Measurements from ENCODE around the gene FAM47E. TPM values are rescaled to one million over a fixed set of nuclear protein-coding genes. Genes with fewer than 3 reads are reported as not detected.

Gene FAM47E
- total and polyA plus RNA-seq, 2 donors (not counting 3 experiments of a cell fraction or from before 2014, with no cell fraction given) = 0.11 TPM; not detected in 1

DNA sequence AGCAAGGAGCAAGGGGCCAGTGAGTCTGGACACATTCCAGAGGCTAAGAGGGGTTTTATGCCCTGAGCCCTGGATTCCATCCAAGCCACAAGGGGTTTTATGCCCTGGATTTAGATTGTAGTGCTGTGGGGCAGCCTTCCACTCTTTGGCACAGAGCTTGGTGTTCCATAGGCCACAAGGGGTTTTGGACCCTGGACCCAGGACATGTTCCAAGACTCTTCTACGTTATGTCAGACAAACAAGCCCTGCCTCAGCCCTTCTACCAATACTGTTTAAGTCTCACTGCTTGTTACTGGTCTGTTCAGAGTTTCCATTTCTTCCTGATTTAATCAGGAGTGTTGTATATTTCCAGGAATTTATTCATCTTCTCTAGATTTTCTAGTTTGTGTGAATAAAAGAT lies 25.1 kb upstream of the FAM47E start:
- Histone ChIP-seq H3K9me1 (replicated peaks; ENCODE audit: control insufficient read depth, extremely low read depth, insufficient read depth, low read length) (no peaks in the 10 kb centered on the region), H2AFZ (ENCODE audit: low read depth, low read length) (no peak overlapping the region), H3K9ac (replicated peaks; ENCODE audit: extremely low read depth, insufficient read depth, low read length) (no peak overlapping the region), H3K4me3 (replicated peaks in 1 of 3; ENCODE audit: insufficient read depth in 1 of 3, low read depth in 1 of 3, low read length in 3 of 3) (no peak overlapping the region), H3K79me2 (ENCODE audit: control insufficient read depth, insufficient read depth, low read length) (no peaks in the 10 kb centered on the region), H3K27me3 (ENCODE audit: control insufficient read depth in 2 of 2, insufficient read depth in 2 of 2, low read length in 2 of 2) (peaks cover 6 to 18% of the 10 kb centered on the region in 2 experiments), H3K36me3 (ENCODE audit: control insufficient read depth in 2 of 2, extremely low read depth in 1 of 2, insufficient read depth in 2 of 2, low read length in 2 of 2) (no peaks in the 10 kb centered on the region), H3K4me1 (ENCODE audit: control insufficient read depth, extremely low read depth, insufficient read depth, low read length) (no peaks in the 10 kb centered on the region), H3K4me2 (ENCODE audit: insufficient read depth, low read length) (no peak overlapping the region), H4K20me1 (replicated peaks; ENCODE audit: control insufficient read depth, extremely low read depth, insufficient read depth, low read length) (no peaks in the 10 kb centered on the region), H3K9me3 (replicated peaks; ENCODE audit: control insufficient read depth, insufficient read depth, low read length) (no peaks in the 10 kb centered on the region), H3K27ac (ENCODE audit: insufficient read depth, low read depth, low read length) (no peak overlapping the region)
- intact Hi-C loops (cut with micrococcal nuclease) (no loop called here), dilution Hi-C loops (cut with MboI; ENCODE audit: extremely low pct_ligation_motif_present, low sequenced_read_pairs) (no loop called here)
- no peak for TF ChIP-seq MYC (IDR thresholded peaks at IDR 0.05; ENCODE audit: low read depth, low read length)
- no peak for TF ChIP-seq POLR2AphosphoS5 (IDR thresholded peaks at IDR 0.05; ENCODE audit: insufficient read depth, low read depth, low read length)
- no peak for TF ChIP-seq FOS (IDR thresholded peaks at IDR 0.05; ENCODE audit: borderline replicate concordance, insufficient read depth, low read length)
- TF ChIP-seq EZH2 (IDR thresholded peaks at IDR 0.05; ENCODE audit: borderline replicate concordance, low read depth, low read length, severe bottlenecking) = no peak
- TF ChIP-seq JUN (IDR thresholded peaks at IDR 0.05; ENCODE audit: borderline replicate concordance, insufficient read depth, insufficient read length, low read depth) = no peak
- TF ChIP-seq, protein P1, sequence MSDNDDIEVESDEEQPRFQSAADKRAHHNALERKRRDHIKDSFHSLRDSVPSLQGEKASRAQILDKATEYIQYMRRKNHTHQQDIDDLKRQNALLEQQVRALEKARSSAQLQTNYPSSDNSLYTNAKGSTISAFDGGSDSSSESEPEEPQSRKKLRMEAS (IDR thresholded peaks at IDR 0.05; ENCODE audit: insufficient read depth, insufficient read length) = no peak
- TF ChIP-seq, protein P2, sequence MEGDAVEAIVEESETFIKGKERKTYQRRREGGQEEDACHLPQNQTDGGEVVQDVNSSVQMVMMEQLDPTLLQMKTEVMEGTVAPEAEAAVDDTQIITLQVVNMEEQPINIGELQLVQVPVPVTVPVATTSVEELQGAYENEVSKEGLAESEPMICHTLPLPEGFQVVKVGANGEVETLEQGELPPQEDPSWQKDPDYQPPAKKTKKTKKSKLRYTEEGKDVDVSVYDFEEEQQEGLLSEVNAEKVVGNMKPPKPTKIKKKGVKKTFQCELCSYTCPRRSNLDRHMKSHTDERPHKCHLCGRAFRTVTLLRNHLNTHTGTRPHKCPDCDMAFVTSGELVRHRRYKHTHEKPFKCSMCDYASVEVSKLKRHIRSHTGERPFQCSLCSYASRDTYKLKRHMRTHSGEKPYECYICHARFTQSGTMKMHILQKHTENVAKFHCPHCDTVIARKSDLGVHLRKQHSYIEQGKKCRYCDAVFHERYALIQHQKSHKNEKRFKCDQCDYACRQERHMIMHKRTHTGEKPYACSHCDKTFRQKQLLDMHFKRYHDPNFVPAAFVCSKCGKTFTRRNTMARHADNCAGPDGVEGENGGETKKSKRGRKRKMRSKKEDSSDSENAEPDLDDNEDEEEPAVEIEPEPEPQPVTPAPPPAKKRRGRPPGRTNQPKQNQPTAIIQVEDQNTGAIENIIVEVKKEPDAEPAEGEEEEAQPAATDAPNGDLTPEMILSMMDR (IDR thresholded peaks at IDR 0.05; ENCODE audit: extremely low read depth in 1 of 2, insufficient read depth in 1 of 2, low read depth in 1 of 2, low read length in 2 of 2) = no peak
- TF ChIP-seq POLR2A (IDR thresholded peaks at IDR 0.05; ENCODE audit: low read depth, low read length) = no peak
- TF ChIP-seq GATA2 (IDR thresholded peaks at IDR 0.05; ENCODE audit: insufficient read depth, insufficient read length, low read depth, low read length) = no peak
- no TSS peak for BruUV-seq (replicated peaks)
- ChIA-PET CTCF (no interaction called here), POLR2A (no interaction called here)
- no peak for FAIRE-seq
- no peak for DNase-seq (ENCODE audit: low read depth, low spot score)

Measured in endothelial cell of umbilical vein (primary cell).